ENCODE data around the gene SAMM50.

The SAMM50 gene

GRCh38 chr22:43945632-43946383 is 9.4 kb upstream of the SAMM50 start:
- DNase-seq (ENCODE audit: low read depth in 3 of 3, low spot score in 1 of 3): peak in 2 of 3 donors; percentile 20 to 52

- DNase-seq (ENCODE audit: low read depth in 3 of 3, low spot score in 1 of 3): no peak
These were observed 8.9 kb upstream of the SAMM50 start for GRCh38 chr22:43946384-43946667.

- DNase-seq (ENCODE audit: low read depth in 3 of 3, low spot score in 1 of 3): no peak
These were observed 6.3 kb upstream of the SAMM50 start for GRCh38 chr22:43948836-43949406.

GRCh38 chr22:43951391-43951790 is 3.9 kb upstream of the SAMM50 start:
- DNase-seq (ENCODE audit: low read depth in 3 of 3, low spot score in 1 of 3): no peak

- no peak for DNase-seq (ENCODE audit: low read depth in 3 of 3, low spot score in 1 of 3)
These were observed 3.3 kb upstream of the SAMM50 start for GRCh38 chr22:43951966-43952365.

- no peak for DNase-seq (ENCODE audit: low read depth in 3 of 3, low spot score in 1 of 3)
These were observed 1.1 kb upstream of the SAMM50 start for GRCh38 chr22:43953988-43954785.

GRCh38 chr22:43955883-43956782 is 891 bp downstream of the SAMM50 start:
- DNase-seq (ENCODE audit: low read depth in 3 of 3, low spot score in 1 of 3): no peak

- no peak for DNase-seq (ENCODE audit: low read depth in 3 of 3, low spot score in 1 of 3)
These were observed 1.7 kb downstream of the SAMM50 start for GRCh38 chr22:43956805-43957463.

GRCh38 chr22:43957871-43958270 is 2.6 kb downstream of the SAMM50 start:
- DNase-seq (ENCODE audit: low read depth in 3 of 3, low spot score in 1 of 3): no peak

GRCh38 chr22:43964314-43964857 is 9.1 kb downstream of the SAMM50 start:
- DNase-seq (ENCODE audit: low read depth in 3 of 3, low spot score in 1 of 3): no peak

GRCh38 chr22:43967069-43967468 is 11.8 kb downstream of the SAMM50 start:
- DNase-seq (ENCODE audit: low read depth in 3 of 3, low spot score in 1 of 3): no peak

GRCh38 chr22:43968614-43969013 is 13.4 kb downstream of the SAMM50 start:
- no peak for DNase-seq (ENCODE audit: low read depth in 3 of 3, low spot score in 1 of 3)

GRCh38 chr22:43969021-43969878 is 14.0 kb downstream of the SAMM50 start:
- DNase-seq (ENCODE audit: low read depth in 3 of 3, low spot score in 1 of 3): no peak

- no peak for DNase-seq (ENCODE audit: low read depth in 3 of 3, low spot score in 1 of 3)
These were observed 14.9 kb downstream of the SAMM50 start for GRCh38 chr22:43969989-43970755.

GRCh38 chr22:43971112-43971511 is 15.9 kb downstream of the SAMM50 start:
- no peak for DNase-seq (ENCODE audit: low read depth in 3 of 3, low spot score in 1 of 3)

- DNase-seq (ENCODE audit: low read depth in 3 of 3, low spot score in 1 of 3): no peak
These were observed 17.8 kb downstream of the SAMM50 start for GRCh38 chr22:43972931-43973462.

GRCh38 chr22:43974028-43974545 is 18.8 kb downstream of the SAMM50 start:
- no peak for DNase-seq (ENCODE audit: low read depth in 3 of 3, low spot score in 1 of 3)

GRCh38 chr22:43975041-43975440 is 19.8 kb downstream of the SAMM50 start:
- no peak for DNase-seq (ENCODE audit: low read depth in 3 of 3, low spot score in 1 of 3)

Measured in stimulated activated CD4-positive, alpha-beta T cell treated with anti-CD3 and anti-CD28 coated beads, TNF-alpha, amount 100 ng/mL, for 1 hour (primary cell).